Islet precursor cell (in vitro differentiated cells): ENCODE measurements around the gene ADRA1B.

ENCODE experiments used
- DNase-seq: peaks from one replicate; pipeline ENCODE4 v3.0.0-alpha.2; 2018

Gene ADRA1B

DNA sequence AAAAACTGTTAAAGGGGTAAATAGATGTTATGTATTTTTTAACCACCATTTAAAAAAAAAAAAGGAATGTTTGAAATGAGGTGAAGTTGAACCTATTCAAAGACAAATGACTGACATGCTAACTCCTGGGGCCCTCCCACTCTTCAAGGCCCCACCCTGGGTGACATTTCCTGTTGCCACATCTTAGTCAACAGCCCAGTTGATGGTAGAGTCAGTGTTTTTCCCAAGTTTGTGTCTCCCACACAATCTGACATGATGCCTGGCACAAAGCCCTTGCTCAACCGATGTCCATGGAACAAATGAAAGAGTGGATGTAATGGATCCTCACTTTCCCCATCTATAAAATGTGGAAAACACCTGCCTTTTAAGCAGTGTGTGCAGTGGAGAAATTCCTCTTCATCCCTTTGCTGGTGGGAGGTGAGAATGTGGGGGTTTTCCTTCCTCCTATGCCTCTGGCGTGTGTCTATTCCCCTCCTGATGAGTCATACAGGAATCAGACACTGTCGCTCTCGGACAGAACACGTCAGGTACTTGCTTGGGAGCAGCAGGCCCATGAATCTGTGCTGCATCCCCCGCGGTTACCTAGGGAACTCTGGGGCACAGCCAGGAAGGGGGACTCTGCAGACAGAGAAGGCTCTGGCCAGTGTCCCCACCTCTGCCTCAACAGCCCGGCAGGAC is 13.7 kb upstream of the ADRA1B start:
- DNase-seq, result peak; percentile 88

DNA sequence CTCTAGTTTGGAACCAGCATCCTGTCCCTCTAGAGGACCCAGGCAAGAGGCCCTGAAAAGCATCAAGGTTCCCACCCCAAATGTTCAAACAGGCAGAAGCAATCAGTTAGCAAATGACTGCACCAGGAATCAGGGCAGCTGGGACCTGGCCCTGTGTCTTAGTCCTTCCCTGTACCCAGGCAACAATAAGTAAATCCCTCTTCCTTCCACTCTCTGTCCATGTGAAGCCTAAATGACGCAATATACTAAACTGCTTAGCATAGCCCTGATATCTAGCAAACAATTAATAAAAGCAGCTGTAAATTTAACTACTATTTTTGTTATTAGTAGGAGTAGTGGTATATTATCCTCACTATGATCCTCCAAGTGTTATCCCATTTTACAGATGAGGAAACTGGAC is 13.2 kb upstream of the ADRA1B start:
- no peak for DNase-seq

DNA sequence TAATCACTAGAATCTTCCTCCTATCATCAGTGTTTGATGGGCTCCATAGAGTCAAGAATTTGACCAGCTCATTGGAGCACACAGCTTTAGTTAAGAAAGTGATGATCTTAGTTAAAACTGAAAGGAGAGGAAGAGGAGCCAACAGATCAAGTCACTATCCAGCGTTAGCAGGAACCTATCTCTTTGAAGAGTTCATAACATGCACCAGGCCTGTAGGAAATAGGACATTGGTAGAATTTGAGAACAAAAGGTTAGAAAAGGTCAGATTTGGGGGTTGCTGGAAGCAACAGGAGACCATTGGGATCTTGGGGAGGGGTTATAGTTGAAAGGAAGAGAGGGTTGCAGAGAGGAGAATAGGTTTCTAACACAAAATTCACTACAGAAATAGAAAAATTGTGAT is 11.4 kb upstream of the ADRA1B start:
- no peak for DNase-seq

DNA sequence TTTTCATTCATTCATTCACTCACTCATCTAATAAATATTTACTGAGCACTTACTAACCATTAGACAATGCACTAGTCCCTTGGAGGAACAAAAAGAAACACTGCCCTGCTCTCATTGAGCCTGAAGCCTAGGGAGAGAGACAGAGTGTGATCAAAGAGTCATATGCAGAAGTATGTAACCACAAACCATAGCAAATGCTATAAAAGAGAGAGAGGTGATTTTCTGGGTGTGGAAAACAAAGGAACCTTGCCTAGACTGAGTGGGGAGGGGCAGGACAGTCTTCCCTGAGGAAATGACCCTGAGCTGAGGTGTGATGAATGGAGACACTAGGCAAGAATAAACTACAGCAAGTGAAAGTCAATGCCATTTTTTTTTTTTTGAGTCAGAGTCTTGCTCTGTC is 10.8 kb upstream of the ADRA1B start:
- DNase-seq, result peak; percentile 78

DNA sequence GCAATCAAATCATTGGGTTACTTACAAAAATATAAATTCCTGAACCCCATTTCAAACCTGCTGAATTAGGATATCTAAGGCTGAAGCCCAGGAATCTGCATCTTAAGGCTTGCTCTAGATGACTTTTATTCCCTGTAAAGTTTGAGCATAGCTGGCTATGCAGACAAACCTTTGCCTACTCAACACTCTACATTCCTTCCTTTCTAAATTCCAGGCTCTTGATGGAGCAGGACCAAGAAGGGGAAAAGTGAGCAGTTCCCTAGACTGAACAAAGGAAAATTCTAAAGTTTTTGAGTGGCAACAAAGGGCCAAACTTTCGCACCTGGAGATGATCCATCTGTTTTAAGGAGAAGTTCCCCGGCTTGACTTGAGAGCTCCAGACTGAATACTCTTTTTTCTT is 9.8 kb upstream of the ADRA1B start:
- DNase-seq, result no peak

DNA sequence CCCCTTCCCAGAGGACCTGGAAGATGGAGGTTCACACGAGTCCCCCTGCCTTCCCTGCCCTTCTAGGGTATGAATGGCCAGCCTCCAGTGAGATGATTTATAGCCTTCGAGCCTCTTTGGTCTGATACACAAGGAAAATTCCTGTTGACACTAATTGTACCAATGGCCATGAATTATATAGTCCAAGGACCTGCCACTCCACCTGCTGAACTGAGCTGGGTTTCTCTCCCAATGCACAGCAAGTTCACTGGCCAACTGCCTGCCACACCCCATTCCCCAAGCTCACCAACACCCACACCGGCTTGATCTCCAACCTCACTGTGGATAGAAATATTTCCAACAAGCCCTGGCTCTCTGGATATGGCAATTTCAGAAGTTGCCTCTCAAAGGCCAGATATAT is 9.3 kb upstream of the ADRA1B start:
- no peak for DNase-seq

DNA sequence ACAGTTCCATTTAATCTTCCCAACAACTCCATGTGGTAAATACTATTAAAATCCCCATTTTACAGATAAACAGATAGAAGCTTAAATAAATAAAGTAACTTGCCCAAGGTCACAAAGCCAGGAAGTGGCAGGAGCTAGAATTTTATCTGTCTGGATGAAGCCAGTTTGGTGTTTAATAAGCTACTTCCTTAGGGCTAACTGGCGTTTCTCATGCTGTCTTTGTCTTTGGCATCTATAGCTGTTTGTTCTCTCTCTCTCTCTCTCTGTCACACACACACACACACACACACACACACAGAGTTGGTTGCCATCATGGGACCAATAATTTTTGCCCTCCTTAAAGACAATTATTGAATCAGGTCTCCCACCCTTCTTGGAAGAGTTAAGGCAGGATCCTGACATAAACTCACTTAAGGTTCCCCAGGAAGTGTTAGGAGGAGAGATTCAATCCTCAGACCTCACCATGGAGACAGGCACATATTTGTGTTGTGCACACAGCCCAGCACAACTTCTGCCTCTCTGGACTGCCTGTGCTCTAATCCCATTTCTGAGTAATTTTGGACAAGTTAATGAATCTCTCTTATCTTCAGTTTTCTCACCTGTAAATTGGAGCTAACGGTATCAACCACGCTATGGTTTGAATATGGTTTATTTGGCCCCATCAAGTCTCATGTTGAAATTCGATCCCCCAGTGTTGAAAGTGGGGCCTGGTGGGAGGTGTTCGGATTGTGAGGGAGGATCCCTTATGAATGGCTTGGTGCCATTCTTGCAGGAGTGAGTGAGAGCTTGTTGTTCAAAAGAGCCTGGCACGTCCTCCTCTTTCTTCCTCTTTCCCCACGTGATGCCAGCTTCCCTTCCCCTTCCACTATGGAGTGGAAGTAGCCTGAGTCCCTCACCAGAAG is 8.3 kb upstream of the ADRA1B start:
- DNase-seq, result no peak

DNA sequence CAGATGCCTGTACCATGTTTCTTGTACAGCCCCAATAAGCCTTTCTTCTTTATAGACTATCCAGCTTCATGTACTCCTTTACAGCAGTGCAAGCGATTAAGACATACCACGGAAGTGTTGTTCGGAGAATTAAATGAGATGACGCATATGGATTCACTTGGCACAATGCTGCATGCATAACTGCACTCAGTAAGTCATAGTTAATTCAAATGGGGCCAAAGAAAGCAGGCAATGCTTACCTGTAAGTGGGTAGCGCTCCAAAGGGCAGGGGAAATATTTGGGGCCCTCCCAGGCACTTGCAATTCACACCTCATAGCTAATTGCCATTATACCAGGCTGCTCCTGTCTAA is 7.7 kb upstream of the ADRA1B start:
- DNase-seq, result no peak

DNA sequence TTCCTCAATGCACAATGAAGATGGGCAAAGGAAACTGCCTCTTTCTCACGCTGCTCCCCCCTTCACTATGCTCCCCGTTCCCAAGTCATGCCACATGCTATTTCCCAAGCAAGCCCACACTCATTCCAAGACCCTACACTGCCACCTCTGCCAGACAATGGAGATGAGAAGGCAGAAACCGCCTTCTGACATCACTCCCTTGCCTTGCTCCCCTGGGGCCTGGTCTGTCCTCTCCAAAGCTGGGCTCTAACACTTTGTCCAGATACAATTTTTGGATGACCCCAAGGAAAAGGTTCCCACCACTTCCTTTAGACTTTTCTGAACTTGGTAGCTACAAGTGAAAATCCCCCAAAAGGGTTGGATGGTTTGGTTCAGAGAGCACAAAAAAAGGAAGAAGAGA is 7.2 kb upstream of the ADRA1B start:
- peak; percentile 52 for DNase-seq

DNA sequence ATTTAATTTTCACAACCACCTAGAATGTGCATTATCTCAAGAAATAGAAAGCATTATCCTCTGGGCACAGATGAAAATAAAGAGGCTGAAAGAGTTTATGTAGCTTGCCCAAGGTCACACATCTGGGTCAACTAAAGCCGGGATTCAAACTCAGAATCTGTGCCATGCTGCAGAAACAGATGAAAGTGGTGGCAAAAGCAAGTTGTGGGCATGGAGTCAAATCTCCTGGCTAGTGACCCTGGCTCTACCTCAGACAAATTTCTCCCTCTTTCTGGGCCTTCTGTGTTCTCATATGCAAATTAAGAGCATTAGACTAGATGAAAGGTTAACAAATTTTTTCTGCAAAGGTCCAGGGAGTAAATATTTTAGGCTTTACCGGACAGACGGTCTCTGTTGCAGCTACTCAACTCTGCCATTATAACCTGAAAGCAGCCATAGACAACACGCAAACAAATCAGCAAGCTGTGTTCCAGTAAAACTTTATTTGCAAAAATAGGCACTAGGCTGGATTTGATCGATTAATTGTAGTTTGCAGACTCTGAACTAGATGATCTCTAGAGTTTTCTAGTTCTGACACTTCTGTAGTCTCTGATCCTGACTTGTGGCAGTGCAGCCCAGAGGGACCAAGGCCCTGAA is 6.0 kb upstream of the ADRA1B start:
- DNase-seq, result peak; percentile 24

DNA sequence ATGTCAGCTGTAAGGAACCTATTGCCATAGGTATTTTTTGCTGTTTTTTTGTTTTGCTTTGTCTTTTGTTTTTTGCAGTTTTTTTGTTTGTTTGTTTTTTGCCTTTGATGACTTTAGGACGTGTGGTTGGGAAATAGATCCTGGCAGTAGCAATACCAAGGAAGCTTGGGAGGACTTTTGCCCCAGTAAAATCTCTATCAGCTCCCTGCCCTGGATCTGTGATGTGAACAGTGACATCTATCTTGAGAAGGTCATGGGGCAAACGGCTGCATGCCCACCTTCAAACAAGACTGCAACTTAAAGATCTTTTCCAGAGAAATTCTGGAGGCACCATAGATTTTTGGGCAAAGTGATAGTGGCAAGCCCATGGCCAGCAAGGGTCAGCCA is 5.4 kb upstream of the ADRA1B start:
- no peak for DNase-seq

DNA sequence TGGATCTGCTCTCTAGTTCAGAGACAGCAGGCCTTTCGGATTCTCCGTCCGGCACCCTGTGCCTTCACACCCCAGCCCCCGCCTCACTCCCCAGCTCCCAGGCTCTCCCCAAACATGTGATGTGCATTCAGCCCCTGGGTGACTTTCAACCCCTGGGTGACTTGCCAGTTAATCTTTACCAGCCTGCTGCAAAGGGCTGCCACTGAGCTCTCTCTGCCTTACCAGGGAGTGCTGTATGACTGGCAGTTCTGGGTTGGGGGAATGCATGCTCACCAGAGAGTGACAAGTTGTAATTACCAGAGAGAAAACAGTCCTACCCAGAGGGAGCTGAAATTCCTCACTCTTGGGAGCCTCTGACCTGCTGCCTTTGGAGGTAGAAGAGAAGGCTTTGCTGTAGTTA is 4.9 kb upstream of the ADRA1B start:
- DNase-seq, result peak; percentile 89

DNA sequence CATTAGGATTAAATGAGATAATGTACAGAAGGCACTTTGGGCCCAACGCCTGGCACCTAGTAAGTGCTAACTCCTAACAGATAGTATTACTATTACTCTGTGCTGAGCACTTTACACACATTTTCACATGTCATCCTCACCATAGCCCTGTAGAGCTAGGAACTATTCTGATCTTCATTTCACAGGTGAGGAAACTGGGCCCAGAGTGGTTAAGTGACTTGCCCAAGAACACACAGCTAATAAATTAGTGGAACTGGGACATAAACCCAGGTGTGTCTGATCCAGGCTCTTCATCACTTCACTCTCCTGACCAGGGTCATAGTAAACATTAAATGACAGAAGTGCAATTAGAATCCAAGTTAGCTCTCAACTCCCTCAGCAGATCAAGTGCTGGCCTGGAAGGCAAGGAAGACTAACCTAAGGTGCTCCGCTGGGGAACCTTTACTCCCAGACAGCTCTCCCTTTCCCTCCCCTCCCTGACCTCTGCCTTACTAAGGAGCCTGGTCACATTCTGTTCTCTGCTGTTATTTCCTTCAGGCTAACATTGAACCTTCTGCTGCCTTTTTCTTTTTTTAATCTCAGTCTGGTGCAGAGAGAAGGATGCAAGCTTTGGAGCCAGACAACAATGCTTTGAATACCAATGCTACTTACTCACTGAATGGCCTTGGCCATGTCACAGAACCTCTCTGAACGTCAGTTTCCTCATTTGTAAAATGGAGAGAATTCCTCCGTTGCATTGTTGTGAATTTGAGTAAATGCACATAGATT is 4.1 kb upstream of the ADRA1B start:
- DNase-seq, result peak; percentile 93

DNA sequence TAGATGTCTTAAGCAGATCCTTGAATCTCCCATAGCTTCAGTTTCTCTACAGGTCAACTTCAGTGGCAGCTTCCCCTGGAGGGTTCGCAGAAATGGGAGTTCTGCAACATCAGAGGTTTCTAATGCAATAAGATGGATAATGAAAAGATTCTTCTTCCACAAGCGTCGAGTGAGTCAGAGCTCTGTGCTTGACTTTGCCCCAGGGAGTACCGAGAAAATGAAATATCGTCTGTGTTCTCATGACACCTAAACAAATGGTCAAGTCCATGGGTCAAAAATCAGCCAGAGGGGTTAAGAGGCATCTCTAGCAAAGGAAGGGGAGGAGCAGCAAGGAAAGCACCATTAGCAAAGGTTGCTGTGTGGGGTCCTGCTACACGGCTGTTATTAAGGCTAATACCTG is 3.2 kb upstream of the ADRA1B start:
- DNase-seq, result peak; percentile 65

DNA sequence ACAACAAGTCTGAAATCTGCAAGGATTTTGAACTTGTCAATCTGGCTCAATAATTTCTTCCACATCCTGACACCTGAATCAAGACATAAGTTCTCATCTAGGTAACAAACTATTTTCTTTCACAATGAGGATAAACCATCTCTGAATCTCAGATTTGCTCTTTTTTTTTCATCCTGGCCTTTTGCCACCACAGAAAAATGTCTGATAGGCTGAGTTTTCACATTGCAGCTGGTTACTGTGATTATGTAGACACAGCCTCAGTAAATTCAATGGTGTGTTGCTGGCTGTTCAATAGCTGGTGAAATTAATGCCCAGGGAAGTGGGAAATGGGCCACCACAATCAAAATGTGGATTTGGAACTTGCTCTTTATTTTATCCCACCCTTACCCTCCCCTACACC is 2.8 kb upstream of the ADRA1B start:
- DNase-seq, result peak; percentile 16

DNA sequence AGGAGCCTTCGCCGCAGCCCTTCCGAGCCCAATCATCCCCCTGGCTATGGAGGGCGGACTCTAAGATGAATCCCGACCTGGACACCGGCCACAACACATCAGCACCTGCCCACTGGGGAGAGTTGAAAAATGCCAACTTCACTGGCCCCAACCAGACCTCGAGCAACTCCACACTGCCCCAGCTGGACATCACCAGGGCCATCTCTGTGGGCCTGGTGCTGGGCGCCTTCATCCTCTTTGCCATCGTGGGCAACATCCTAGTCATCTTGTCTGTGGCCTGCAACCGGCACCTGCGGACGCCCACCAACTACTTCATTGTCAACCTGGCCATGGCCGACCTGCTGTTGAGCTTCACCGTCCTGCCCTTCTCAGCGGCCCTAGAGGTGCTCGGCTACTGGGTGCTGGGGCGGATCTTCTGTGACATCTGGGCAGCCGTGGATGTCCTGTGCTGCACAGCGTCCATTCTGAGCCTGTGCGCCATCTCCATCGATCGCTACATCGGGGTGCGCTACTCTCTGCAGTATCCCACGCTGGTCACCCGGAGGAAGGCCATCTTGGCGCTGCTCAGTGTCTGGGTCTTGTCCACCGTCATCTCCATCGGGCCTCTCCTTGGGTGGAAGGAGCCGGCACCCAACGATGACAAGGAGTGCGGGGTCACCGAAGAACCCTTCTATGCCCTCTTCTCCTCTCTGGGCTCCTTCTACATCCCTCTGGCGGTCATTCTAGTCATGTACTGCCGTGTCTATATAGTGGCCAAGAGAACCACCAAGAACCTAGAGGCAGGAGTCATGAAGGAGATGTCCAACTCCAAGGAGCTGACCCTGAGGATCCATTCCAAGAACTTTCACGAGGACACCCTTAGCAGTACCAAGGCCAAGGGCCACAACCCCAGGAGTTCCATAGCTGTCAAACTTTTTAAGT is 819 bp downstream of the ADRA1B start:
- peak; percentile 31 for DNase-seq

DNA sequence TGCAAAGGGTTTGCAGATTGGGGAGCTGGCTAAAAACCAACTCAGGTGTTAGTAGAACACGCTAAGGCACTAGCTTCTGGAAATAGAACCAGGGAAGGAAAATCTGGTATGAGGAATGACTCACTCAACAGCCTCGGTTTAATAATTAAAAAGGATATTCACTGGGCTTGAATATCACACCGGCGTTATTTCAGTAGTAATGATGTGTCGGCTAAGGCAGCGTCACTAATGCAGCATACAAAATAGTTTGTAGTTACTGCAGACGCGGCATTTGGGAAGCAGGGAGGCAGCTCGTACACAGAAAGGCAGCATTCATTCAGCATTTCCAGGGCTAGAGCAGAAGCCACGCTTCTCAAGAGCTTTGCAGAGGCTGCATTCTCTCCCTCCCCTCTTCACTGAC is 1.7 kb downstream of the ADRA1B start:
- DNase-seq, result peak; percentile 37

DNA sequence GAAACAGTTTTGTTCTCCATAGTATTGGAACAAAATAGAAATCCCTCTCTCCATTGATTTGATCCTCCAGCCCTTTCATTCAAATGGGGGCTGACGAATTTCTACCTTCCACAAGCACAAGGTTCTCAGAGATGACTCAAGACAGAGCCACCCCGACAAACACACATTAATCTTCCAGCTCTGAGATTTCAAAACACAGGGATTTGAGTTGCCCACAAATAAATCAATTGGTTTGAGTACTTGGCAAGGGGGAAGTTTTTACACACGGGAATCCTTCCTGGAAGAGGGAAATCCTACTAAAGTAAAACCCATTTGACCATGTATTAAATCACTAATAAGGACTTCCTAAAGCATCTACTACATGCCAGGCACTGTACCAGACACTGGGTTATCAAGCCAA is 5.4 kb downstream of the ADRA1B start:
- peak; percentile 1 for DNase-seq

DNA sequence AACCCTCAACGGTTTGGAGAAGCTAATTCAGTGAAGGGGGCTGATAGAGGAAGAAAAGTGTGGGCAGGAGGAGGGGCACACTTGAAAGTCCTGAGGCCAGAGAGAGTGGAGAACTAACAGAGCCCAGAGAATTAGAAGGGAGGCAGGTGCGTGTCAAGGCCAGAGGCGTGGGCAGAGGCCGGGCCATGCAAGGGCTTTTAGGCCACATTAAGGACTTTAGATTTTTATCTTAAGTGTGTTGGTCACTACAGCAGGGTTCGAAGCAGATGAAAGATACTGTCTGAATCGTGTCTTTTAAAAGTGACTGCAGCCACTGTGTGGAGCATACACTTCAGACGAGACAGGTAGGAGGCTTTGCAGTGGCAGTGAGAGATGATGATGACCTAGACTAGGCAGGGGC is 6.7 kb downstream of the ADRA1B start:
- DNase-seq, result peak; percentile 88

DNA sequence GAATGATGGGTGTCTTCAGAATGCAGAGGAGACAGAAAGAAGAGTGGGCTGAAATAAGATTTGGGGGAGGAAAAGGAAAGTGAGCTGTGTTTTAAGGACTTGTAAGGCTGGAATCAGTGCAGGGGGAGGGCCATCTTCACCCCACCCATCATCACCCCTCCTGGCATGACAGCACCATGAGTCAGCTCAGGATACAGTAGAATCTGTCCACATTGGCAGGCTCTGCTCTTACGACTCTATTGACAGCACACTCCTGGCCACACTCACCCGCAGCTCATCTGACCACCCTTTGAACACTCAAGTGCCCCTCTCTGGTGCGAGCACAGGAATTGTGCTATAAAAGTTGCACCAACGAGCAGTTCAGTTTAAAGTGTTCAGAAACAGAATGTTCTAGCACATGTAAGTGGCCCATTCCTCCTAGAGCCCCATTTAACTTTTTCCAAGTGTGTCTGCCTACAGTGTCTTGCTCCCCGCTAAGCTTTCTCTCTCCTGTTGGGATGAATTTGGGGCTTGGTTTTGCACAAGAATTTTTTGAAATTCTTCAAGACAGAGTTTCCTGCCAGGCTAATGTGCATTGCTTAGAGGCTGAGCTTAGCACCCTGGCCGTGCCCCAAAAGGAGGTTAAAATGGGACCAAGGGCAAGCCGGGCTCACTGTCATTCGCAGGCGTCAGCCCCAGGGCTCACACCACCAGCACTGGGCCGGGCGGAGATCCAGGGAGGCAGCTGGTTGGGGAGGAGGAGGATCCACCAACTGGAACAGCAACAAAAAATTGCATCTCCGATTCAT is 12.0 kb downstream of the ADRA1B start:
- DNase-seq, result peak; percentile 85

DNA sequence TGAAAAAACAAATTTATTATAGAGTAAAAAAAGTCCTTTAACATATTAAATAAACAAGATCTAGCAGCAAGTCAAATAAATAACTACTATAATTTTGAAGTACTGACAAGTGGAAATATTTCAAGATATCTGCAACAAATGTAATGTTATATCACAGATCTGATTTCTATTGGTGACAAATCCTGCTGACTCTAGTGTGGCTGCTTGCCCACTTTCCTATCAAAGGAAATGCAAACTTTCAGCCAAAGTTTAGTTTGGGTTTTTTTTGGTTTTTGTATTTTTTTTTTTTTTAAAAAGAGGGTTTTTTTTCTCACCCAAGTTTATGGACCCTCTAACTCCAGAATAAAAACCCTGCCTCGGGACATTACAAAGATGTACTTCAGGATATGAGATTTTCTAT is 12.9 kb downstream of the ADRA1B start:
- no peak for DNase-seq
